CD4-positive, alpha-beta T cell treated with Interleukin-15 for 4 hours (primary cell): Measurements from ENCODE around the gene CCZ1.
"Not testable (repeated sequence)": the region's sequence is repeated elsewhere in the genome, so short reads cannot be mapped to it uniquely, and the experiment has no call there.

ENCODE experiments used
- DNase-seq: peaks from one replicate; pipeline ENCODE4 v3.0.0-alpha.2; 2020; ENCODE audit warnings: low spot score

The CCZ1 gene

GRCh38 chr7:5916529-5916928 lies 18.0 kb downstream of the CCZ1 start:
- DNase-seq: not testable (repeated sequence)

GRCh38 chr7:5924180-5924579 lies 25.6 kb downstream of the CCZ1 start:
- not testable (repeated sequence) for DNase-seq

- not testable (repeated sequence) for DNase-seq
These were observed 26.1 kb downstream of the CCZ1 start for GRCh38 chr7:5924630-5925029.

- not testable (repeated sequence) for DNase-seq
These were observed 27.8 kb downstream of the CCZ1 start for GRCh38 chr7:5926263-5926870.

- not testable (repeated sequence) for DNase-seq
These were observed 31.8 kb downstream of the CCZ1 start for GRCh38 chr7:5930290-5930689.

GRCh38 chr7:5931250-5931649 lies 32.7 kb downstream of the CCZ1 start:
- DNase-seq: not testable (repeated sequence)

- not testable (repeated sequence) for DNase-seq
These were observed 33.5 kb downstream of the CCZ1 start for GRCh38 chr7:5931905-5932644.

- DNase-seq: not testable (repeated sequence)
These were observed 36.5 kb downstream of the CCZ1 start for GRCh38 chr7:5934945-5935450.

GRCh38 chr7:5963205-5963604 lies 64.7 kb downstream of the CCZ1 start:
- not testable (repeated sequence) for DNase-seq

GRCh38 chr7:5963810-5964209 lies 65.3 kb downstream of the CCZ1 start:
- DNase-seq: not testable (repeated sequence)

GRCh38 chr7:5970347-5970911 lies 71.9 kb downstream of the CCZ1 start, which contains the start of gene RSPH10B:
TSS of gene RSPH10B (minus strand) at chr7:5970689. CDS start at chr7:5967116, 3,573 bp downstream.
- not testable (repeated sequence) for DNase-seq

GRCh38 chr7:5973580-5973979 lies 75.0 kb downstream of the CCZ1 start:
- not testable (repeated sequence) for DNase-seq
